ENCODE measurements around the gene RTN4RL2. TPM values are rescaled to one million over a fixed set of nuclear protein-coding genes. Genes with fewer than 3 reads are reported as not detected.

The RTN4RL2 gene
- under 1 TPM; 0.23 to 0.27 TPM for total RNA-seq

GRCh38 chr11:57460022-57460757 lies at the start of gene RTN4RL2:
RTN4RL2 (plus strand) TSS chr11:57460528; CDS start chr11:57460866, 338 bp downstream.
- TF ChIP-seq, protein P1, sequence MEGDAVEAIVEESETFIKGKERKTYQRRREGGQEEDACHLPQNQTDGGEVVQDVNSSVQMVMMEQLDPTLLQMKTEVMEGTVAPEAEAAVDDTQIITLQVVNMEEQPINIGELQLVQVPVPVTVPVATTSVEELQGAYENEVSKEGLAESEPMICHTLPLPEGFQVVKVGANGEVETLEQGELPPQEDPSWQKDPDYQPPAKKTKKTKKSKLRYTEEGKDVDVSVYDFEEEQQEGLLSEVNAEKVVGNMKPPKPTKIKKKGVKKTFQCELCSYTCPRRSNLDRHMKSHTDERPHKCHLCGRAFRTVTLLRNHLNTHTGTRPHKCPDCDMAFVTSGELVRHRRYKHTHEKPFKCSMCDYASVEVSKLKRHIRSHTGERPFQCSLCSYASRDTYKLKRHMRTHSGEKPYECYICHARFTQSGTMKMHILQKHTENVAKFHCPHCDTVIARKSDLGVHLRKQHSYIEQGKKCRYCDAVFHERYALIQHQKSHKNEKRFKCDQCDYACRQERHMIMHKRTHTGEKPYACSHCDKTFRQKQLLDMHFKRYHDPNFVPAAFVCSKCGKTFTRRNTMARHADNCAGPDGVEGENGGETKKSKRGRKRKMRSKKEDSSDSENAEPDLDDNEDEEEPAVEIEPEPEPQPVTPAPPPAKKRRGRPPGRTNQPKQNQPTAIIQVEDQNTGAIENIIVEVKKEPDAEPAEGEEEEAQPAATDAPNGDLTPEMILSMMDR (IDR thresholded peaks at IDR 0.05) = peak; percentile 77
- H3K4me1 Mint-ChIP-seq (ENCODE audit: low read depth) = peaks cover 21% of the 10 kb centered on the region
- ChIA-PET POLR2A (interaction anchor here (0.6 to 1.5 kb wide), 6 partner anchors 13 to 35 kb away, joined by 3 to 6 read pairs (median 4); partner anchors contain the start of gene SLC43A3), CTCF (interaction anchor here (0.7 to 9.1 kb wide), 13 partner anchors 10 to 181 kb away, joined by 3 to 254 read pairs (median 6); partner anchors contain the start of genes PRG2, SLC43A1, SLC43A3 and TIMM10)
- no peaks in the 10 kb centered on the region for H3K9me3 Mint-ChIP-seq
- H3K36me3 Mint-ChIP-seq (ENCODE audit: low read depth) = no peaks in the 10 kb centered on the region
- peak; percentile 71 for DNase-seq
- intact Hi-C loops (cut with micrococcal nuclease) = no loop called here
- peak; percentile 54 for ATAC-seq
- H3K27me3 Mint-ChIP-seq = peaks cover 33% of the 10 kb centered on the region
- H3K27ac Mint-ChIP-seq = no peak within 1 kb of the TSS
- H3K4me3 Mint-ChIP-seq = peak within 1 kb of the TSS; percentile 69

- TF ChIP-seq, protein P1 (IDR thresholded peaks at IDR 0.05) = no peak
- Mint-ChIP-seq H3K4me1 (ENCODE audit: low read depth) (peaks cover 73% of the 10 kb centered on the region), H3K36me3 (ENCODE audit: low read depth) (peaks cover 85% of the 10 kb centered on the region), H3K27me3 (no peaks in the 10 kb centered on the region), H3K27ac (peak overlapping the region; percentile 36), H3K9me3 (no peaks in the 10 kb centered on the region), H3K4me3 (no peak overlapping the region)
- no peak for ATAC-seq
- POLR2A ChIA-PET = no interaction called here
- CTCF ChIA-PET = no interaction called here
- intact Hi-C loops (cut with micrococcal nuclease) = no loop called here
- DNase-seq = no peak
These were observed 46.6 kb upstream of the RTN4RL2 start for GRCh38 chr11:57413681-57414080.

GRCh38 chr11:57414612-57415212 lies 45.6 kb upstream of the RTN4RL2 start:
- Mint-ChIP-seq H3K9me3 (no peaks in the 10 kb centered on the region), H3K4me1 (ENCODE audit: low read depth) (peaks cover 69% of the 10 kb centered on the region), H3K4me3 (no peak overlapping the region), H3K27ac (peak overlapping the region; percentile 59), H3K36me3 (ENCODE audit: low read depth) (peaks cover 84% of the 10 kb centered on the region), H3K27me3 (no peaks in the 10 kb centered on the region)
- TF ChIP-seq, protein P1 (IDR thresholded peaks at IDR 0.05) = no peak
- CTCF ChIA-PET = no interaction called here
- POLR2A ChIA-PET = interaction anchor here (0.7 to 15.1 kb wide), 4 partner anchors 9 to 14 kb away, joined by 3 to 264 read pairs (median 5); no protein-coding TSS in a partner anchor
- peak; percentile 49 for ATAC-seq
- DNase-seq = no peak
- intact Hi-C loops (cut with micrococcal nuclease) = no loop called here

DNA sequence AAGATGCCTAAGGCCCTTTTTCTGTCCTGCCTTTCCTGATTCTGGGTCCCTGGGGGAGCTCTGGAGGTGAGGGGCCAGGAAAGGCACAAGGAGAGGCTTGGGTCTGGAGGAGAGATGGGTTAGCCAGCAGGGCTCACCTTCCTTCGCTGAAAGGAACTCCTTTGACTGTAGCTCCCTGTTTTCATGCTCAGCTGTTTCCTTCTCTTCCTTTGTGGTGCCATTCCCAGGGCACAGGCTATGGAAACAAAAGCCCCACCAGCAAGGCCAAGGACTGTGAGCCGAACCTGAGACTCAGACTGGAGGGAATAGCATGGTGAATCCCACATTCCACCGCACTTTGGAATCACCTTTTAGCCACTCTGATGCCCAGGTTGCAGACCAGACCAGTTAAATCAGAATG lies 43.9 kb upstream of the RTN4RL2 start:
- Mint-ChIP-seq H3K4me1 (ENCODE audit: low read depth) (peaks cover 71% of the 10 kb centered on the region), H3K36me3 (ENCODE audit: low read depth) (peaks cover 89% of the 10 kb centered on the region)
- DNase-seq = no peak

More for the DNA sequence above, 43.9 kb upstream of the RTN4RL2 start:
- ChIA-PET POLR2A (interaction anchor here (0.9 to 15.1 kb wide), 3 partner anchors 10 to 27 kb away, joined by 3 to 264 read pairs (median 6); partner anchors contain the start of gene SLC43A3), CTCF (interaction anchor here (0.6 to 1.4 kb wide), 2 partner anchors 67 to 117 kb away, joined by 3 read pairs; no protein-coding TSS in a partner anchor)
- ATAC-seq = no peak
- H3K4me3 Mint-ChIP-seq = no peak overlapping the region
- H3K9me3 Mint-ChIP-seq = no peaks in the 10 kb centered on the region
- intact Hi-C loops (cut with micrococcal nuclease) = no loop called here
- TF ChIP-seq, protein P1 (IDR thresholded peaks at IDR 0.05) = no peak
- no peak overlapping the region for H3K27ac Mint-ChIP-seq
- no peaks in the 10 kb centered on the region for H3K27me3 Mint-ChIP-seq
